ENCODE results near the gene IL2RG.
A peak's percentile ranks its signal among the peaks of the same experiment; 100 is the strongest.

The IL2RG gene

GRCh38 chrX:71128915-71129765 is 17.8 kb upstream of the IL2RG start:
- no peak for DNase-seq (ENCODE audit: low read depth)
- TF ChIP-seq, protein P1, sequence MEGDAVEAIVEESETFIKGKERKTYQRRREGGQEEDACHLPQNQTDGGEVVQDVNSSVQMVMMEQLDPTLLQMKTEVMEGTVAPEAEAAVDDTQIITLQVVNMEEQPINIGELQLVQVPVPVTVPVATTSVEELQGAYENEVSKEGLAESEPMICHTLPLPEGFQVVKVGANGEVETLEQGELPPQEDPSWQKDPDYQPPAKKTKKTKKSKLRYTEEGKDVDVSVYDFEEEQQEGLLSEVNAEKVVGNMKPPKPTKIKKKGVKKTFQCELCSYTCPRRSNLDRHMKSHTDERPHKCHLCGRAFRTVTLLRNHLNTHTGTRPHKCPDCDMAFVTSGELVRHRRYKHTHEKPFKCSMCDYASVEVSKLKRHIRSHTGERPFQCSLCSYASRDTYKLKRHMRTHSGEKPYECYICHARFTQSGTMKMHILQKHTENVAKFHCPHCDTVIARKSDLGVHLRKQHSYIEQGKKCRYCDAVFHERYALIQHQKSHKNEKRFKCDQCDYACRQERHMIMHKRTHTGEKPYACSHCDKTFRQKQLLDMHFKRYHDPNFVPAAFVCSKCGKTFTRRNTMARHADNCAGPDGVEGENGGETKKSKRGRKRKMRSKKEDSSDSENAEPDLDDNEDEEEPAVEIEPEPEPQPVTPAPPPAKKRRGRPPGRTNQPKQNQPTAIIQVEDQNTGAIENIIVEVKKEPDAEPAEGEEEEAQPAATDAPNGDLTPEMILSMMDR (IDR thresholded peaks at IDR 0.05; ENCODE audit: low read depth, low read length, missing control alignments) = peak; percentile 88
- no peak overlapping the region for H3K4me3 ChIP-seq (ENCODE audit: low read depth, low read length)

DNA sequence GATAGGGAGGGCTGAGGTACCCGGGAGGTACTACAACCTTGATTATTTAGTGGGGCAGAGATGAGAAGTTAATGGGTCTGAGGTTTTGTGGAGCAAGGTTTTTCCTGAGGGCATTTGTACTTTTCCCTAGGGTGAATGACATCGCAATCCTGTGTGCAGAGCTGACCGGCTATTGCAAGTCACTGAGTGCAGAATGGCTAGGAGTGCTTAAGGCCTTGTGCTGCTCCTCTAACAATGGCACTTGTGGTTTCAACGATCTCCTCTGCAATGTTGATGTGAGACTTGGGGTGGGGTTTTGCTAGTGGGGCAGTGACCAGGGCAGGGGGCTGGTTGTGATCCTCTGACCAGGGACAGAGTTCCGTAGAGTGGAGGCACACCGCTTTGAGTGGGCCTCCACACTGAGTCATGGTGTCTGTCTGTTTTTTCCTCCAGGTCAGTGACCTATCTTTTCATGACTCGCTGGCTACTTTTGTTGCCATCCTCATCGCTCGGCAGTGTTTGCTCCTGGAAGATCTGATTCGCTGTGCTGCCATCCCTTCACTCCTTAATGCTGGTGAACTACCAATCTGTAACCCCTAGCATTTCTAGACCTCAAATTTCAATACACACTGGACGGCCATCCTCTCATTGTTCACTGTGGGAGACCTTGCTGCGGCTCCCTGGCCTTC is 16.9 kb upstream of the IL2RG start:
- no peak overlapping the region for H3K4me3 ChIP-seq (ENCODE audit: low read depth, low read length)
- TF ChIP-seq, protein P1 (IDR thresholded peaks at IDR 0.05; ENCODE audit: low read depth, low read length, missing control alignments) = no peak
- no peak for DNase-seq (ENCODE audit: low read depth)

- no peak for DNase-seq (ENCODE audit: low read depth)
- TF ChIP-seq, protein P1 (IDR thresholded peaks at IDR 0.05; ENCODE audit: low read depth, low read length, missing control alignments) = no peak
- peak overlapping the region; percentile 51 for H3K4me3 ChIP-seq (ENCODE audit: low read depth, low read length)
Observed at GRCh38 chrX:71118985-71119535, 7.7 kb upstream of the IL2RG start.

DNA sequence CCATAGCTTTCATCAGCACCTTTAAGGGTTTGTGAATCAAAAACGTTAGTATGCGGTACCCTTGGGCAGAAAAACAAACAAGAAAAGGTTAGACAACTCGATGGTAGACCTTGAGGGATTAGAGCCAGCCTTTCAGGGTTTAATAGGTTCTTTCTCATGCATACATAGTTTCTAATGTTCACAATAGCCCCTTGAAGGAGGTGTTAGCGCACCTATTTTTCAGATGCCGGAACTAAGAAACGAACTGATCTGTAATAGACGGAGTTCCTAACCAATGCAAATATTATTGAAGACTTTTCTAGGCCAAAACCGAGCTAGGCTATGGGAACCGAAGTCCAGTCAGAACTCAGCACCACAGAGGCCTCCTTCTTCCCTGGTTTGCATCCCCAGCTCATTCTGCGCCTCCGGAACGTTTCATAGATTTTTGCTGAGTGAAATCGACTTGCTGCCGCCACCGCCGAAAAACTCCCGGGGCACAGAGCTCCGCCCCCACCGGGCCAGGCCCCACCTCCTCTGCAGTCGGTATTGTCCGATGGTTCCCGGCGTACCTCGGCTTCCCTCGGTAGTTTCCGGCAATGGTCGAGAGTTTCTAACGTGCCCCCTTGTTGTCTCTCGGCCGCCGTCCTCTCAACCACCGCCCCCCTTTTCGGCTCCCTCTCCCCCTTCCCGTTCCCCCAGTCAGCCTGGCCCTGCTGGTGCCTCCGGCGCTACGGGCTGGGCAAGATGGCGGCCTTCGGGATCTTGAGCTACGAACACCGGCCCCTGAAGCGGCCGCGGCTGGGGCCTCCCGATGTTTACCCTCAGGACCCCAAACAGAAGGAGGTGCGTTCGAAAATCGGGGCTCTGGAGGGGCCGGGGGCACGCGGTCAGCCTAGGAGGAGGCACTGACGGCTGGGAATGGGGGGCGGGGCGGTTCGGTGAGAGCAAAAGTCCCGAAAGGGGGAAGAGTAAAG is 6.9 kb upstream of the IL2RG start, which contains the start of gene MED12:
Gene MED12, plus strand, starts transcription at position 565 of the 953 bp plus-strand sequence. Its CDS starts 159 bp downstream, at position 724.
- no peak for DNase-seq (ENCODE audit: low read depth)
- TF ChIP-seq, protein P1 (IDR thresholded peaks at IDR 0.05; ENCODE audit: low read depth, low read length, missing control alignments) = no peak
- H3K4me3 ChIP-seq (ENCODE audit: low read depth, low read length) = peak within 1 kb of the TSS; percentile 51

GRCh38 chrX:71117358-71117757 is 6.0 kb upstream of the IL2RG start:
- H3K4me3 ChIP-seq (ENCODE audit: low read depth, low read length) = no peak overlapping the region
- TF ChIP-seq, protein P1 (IDR thresholded peaks at IDR 0.05; ENCODE audit: low read depth, low read length, missing control alignments) = no peak
- DNase-seq (ENCODE audit: low read depth) = no peak

- DNase-seq (ENCODE audit: low read depth) = no peak
- H3K4me3 ChIP-seq (ENCODE audit: low read depth, low read length) = peak overlapping the region; percentile 71
- TF ChIP-seq, protein P1 (IDR thresholded peaks at IDR 0.05; ENCODE audit: low read depth, low read length, missing control alignments) = no peak
Observed at GRCh38 chrX:71111921-71112431, 599 bp upstream of the IL2RG start.
